GM18517 (cell line): ENCODE measurements around the gene KCNK4.
"Not testable (repeated sequence)": the region's sequence is repeated elsewhere in the genome, so short reads cannot be mapped to it uniquely, and the experiment has no call there.

ENCODE experiments used
- ATAC-seq: cut with Tn5 transposase; IDR thresholded peaks from one replicate; pipeline ENCODE4 v1.9.1; 2021; ENCODE audit warnings: mild to moderate bottlenecking, moderate library complexity; ENCODE audit not compliant: unreplicated experiment

Gene KCNK4

DNA sequence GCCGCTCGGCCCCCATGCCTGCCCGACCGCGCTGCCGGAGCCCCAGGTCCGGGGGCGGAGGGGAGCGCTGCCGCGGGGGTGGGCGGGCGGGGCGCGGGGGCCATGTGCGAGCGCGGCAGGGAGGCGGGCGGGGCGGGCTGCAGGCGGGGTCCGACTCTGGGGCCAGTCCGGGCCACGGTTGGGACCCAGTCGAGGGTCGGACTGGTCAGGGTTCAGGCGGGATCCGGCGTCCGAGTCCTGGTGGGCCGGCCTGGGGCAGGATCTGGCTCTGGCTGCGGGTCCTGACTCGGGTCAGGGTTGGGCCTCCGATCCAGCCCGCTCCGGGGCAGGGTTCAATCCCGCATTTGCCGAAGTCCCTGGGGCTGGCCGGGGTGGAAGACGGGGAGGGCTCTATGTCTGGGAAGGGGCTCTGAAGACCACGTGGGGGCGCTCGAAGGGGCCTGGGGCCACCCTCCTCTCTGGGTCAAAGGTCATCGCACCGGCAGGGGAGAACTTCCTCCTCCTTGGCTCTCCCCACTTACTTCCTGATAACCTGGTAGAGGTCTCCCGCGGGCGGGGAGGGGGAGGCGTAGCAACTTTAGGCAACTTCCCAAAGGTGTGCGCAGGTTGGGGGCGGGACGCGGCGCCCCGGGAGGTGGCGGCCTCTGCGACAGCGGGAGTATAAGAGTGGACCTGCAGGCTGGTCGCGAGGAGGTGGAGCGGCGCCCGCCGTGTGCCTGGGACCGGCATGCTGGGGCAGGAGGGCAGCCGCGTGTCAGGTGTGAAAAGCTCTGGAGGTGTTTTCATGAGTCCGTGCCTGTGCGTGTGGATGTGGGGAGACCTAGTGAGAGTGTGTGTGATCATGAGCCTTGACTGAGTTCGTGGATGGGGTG lies 14.8 kb downstream of the KCNK4 start:
- ATAC-seq = peak; percentile 31

DNA sequence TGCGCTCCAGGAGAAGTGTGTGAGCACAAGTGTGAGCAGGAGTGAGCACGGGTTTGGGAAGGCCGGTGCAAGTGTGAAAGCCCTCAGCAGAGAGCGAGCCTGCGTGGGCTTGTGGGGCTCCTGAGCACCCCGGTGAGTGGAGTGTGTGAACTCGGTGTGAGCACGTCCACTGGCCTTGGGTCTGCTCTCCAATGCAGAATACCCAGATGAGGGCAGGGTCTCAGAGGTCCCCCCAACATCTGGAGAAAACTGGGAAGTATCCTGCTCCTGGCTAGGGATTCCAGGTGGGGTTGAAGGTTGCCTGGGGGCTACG lies 15.4 kb downstream of the KCNK4 start:
- ATAC-seq = no peak

DNA sequence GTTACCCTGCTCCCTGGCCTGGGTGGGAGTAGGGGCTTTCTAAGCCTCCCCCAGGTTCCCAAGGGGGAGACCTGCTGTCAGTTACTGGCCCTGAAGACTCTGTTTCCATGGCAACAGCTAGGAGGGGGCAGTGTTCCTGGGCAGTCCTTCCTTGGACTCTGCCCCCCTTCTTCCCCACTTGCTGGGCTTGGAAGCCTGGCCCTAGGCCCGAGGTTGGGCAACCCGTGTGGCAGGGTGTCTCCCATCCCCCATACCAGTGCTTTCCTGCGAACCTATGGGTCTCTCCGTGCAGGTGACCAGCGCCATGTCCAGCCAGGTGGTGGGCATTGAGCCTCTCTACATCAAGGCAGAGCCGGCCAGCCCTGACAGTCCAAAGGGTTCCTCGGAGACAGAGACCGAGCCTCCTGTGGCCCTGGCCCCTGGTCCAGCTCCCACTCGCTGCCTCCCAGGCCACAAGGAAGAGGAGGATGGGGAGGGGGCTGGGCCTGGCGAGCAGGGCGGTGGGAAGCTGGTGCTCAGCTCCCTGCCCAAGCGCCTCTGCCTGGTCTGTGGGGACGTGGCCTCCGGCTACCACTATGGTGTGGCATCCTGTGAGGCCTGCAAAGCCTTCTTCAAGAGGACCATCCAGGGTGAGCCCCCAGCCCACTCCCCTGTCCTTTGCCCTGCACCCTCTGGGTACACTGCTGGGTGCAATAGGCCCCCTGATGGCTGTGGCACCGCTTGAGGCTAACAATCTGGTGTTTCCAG lies 15.9 kb downstream of the KCNK4 start:
- ATAC-seq = no peak

DNA sequence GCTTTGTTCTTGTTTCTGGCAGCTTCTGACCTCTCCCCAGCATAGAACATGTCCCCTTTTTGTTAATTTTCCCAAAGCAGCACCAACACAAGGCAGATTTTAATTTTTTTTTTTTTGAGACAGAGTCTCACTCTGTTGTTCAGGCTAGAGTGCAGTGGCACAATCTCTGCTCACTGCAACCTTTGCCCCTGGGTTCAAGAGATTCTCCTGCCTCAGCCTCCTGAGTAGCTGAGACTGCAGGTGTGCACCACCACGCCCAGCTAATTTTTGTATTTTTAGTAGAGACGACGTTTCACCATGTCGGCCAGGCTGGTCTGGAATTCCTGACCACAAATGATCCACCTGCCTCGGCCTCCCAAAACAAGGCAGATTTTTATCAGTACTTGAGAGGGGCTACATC lies 16.7 kb downstream of the KCNK4 start:
- not testable (repeated sequence) for ATAC-seq

DNA sequence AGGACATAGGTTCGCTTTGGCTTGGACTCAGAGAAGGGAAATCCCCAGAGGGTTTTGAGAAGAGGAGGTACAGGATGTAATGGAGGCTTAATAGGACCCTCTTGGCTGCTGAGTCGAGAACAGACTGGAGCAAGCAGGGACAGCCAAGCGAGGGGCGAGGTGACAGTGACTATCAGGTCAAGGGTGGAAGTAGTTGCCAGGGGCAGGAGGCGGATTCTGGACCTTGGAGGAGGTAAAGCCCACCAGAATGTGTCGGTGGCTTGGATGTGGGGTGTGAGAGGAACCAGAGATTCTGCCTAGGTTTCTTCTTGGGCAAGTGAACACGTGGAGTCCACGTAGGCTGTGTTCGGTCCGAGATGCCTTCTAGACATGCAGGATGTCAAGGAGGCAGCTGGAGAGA lies 21.8 kb downstream of the KCNK4 start:
- no peak for ATAC-seq

DNA sequence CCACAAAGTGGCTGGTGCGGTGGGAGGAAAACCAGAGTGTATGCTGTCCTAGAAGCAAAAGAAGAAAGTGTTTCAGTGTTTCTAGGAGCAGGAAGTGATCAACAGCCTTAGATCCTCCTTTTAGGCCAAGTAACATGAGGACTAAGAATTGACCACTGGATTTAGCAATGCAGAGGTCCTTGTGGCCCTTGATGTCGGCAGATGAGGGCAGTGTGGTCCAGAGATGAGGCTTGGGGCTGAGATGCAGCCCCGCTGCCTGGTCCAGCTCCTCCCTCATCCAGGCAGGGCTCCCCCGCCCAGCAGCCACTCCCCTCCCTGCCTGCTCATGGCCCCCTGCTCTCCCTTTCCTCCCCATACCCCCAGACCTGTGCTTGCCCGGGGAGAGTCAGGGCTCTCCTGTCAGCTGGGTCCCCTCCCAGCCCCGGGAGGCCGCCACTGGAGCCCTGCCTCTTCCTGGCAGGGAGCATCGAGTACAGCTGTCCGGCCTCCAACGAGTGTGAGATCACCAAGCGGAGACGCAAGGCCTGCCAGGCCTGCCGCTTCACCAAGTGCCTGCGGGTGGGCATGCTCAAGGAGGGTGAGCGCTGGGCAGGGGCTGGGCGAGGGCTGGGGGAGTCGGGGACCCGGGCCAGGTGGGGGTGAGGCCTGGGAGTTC lies 22.5 kb downstream of the KCNK4 start:
- no peak for ATAC-seq

DNA sequence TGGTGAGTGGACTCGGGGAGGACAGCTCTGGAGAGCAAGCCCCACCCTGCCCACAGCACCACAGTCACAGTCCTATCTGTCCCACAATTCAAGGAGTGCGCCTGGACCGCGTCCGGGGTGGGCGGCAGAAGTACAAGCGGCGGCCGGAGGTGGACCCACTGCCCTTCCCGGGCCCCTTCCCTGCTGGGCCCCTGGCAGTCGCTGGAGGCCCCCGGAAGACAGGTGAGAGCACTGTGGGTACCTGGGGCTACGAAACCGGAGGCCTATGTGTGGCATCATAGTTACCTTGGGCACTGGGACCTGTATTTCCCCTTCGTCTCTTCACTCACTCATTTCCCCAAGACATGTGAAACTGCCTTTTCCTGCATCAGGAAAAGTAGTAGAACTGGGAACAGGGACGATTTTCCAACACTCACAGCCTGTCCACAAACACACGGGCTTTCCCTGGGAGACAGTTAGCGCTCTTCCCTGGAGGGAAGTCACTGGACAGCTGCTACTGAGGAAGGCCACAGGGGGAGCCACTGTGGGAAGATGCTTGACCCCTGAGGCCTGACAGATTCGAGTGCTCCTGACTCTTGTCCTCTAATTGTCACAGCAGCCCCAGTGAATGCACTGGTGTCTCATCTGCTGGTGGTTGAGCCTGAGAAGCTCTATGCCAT lies 23.2 kb downstream of the KCNK4 start:
- ATAC-seq = no peak

DNA sequence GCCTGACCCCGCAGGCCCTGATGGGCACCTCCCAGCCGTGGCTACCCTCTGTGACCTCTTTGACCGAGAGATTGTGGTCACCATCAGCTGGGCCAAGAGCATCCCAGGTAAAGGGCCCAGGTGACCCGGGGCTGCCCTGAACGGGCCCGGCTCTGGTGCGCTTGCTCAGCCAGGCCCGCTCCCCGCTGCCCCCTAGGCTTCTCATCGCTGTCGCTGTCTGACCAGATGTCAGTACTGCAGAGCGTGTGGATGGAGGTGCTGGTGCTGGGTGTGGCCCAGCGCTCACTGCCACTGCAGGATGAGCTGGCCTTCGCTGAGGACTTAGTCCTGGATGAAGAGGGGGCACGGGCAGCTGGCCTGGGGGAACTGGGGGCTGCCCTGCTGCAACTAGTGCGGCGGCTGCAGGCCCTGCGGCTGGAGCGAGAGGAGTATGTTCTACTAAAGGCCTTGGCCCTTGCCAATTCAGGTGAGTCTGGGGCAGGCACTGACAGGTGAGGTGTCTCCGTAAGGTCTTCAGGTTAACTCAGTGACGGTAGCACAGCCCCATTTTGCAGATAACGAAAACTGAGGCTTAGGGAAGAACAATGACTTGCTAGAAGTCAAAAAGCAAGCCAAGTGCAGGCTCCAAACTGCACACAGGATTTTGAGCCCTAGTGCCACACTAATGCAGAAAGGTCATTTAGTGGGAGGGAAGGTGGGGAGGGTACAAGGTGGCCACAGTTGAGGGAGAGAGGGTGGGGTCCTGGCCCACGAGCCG lies 23.9 kb downstream of the KCNK4 start:
- ATAC-seq = no peak

DNA sequence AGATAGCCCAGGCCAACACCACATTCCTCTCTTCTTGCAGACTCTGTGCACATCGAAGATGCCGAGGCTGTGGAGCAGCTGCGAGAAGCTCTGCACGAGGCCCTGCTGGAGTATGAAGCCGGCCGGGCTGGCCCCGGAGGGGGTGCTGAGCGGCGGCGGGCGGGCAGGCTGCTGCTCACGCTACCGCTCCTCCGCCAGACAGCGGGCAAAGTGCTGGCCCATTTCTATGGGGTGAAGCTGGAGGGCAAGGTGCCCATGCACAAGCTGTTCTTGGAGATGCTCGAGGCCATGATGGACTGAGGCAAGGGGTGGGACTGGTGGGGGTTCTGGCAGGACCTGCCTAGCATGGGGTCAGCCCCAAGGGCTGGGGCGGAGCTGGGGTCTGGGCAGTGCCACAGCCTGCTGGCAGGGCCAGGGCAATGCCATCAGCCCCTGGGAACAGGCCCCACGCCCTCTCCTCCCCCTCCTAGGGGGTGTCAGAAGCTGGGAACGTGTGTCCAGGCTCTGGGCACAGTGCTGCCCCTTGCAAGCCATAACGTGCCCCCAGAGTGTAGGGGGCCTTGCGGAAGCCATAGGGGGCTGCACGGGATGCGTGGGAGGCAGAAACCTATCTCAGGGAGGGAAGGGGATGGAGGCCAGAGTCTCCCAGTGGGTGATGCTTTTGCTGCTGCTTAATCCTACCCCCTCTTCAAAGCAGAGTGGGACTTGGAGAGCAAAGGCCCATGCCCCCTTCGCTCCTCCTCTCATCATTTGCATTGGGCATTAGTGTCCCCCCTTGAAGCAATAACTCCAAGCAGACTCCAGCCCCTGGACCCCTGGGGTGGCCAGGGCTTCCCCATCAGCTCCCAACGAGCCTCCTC lies 24.8 kb downstream of the KCNK4 start:
- ATAC-seq = not testable (repeated sequence)

DNA sequence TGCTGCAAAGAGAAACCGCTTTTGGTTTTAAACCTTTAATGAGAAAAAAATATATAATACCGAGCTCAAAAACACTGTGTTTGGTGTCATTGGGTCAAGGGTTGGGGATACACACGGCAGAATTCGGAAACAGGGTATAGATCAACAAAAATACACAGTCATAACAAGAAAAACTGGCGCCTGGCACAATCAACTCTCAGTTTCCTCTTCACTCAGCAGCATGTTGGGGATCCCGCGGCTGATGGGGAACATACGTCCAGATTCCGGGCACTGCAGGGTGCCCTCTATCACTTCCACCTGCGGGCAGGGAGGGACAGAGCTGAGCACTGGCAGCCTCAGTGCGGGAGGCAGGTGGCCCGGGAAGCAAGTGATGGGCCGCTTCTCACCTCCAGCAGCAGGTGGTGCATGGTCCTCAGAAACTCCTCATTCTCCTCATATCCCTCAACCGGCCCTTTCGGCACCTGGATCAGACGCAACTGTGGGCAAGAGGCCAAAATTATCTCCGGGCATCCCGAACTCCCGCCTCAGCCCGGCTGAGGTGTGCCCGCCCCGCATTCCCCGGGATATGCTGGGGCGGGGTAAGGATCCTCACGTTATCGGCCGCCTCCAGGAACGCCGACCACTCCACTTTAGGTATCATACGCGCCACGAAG lies 25.7 kb downstream of the KCNK4 start:
- ATAC-seq = peak; percentile 11

DNA sequence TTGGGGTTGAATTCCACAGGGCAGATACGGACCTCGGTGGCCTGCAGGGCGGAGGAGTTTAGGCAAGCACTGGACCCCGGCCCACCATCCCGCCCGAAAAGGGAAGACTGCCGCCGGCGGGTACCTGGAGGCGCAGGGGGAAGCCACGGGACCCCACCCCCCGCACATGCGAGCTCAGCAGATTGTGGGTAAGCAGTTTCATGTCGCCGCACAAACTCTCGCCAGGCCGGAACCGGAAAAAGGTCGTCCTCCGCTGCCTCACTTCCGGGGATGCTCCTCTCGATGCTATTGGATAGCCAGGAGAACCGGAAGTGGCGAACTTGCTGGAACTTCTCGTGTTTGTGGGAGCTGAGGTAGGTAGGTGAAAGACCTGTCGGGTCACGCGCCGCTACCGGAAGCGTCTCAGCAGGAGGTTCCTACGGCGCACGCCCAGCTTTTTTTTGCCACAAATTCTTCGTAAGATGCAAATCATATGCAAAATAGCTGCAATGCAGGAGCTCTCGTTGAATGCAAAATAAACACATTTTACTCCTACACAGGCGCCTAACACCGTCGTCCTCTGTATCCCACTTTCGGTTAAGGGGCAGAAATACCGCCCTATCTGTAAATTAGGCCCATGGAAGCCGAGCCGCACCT lies 26.3 kb downstream of the KCNK4 start, which contains the start of gene TRMT112:
Gene TRMT112 (minus strand): TSS at position 235 of the 636 bp plus-strand sequence. CDS start 33 bp downstream, at position 202.
- peak; percentile 62 for ATAC-seq

DNA sequence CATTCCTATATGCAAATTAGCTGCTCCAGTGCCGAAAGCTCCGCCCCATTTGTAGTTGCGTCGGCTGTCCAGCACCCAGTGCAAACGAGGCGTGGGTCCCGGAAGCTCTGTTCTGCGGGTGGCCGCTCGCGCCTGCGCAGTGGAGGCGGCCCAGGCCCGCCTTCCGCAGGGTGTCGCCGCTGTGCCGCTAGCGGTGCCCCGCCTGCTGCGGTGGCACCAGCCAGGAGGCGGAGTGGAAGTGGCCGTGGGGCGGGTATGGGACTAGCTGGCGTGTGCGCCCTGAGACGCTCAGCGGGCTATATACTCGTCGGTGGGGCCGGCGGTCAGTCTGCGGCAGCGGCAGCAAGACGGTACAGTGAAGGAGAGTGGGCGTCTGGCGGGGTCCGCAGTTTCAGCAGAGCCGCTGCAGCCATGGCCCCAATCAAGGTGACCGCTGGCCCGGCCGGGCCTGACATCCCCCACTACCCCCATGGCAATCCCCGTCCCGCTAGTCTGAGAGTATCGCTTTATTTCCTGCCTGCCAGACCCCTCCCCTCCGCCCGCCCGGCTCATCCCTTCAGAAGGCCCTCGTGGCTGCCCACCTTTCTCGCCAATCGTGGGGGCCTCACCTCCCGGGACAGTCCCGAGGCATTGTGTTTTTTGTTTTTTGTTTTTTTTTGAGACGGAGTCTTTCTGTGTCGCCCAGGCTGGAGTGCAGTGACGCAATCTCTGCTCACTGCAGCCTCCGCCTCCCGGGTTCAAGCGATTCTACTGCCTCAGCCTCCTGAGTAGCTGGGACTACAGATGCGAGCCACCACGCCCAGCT lies 27.1 kb downstream of the KCNK4 start, which contains the start of gene PRDX5:
Gene PRDX5 (plus strand): TSS at position 161 of the 805 bp plus-strand sequence. CDS start 95 bp downstream, at position 256.
- ATAC-seq = peak; percentile 69

DNA sequence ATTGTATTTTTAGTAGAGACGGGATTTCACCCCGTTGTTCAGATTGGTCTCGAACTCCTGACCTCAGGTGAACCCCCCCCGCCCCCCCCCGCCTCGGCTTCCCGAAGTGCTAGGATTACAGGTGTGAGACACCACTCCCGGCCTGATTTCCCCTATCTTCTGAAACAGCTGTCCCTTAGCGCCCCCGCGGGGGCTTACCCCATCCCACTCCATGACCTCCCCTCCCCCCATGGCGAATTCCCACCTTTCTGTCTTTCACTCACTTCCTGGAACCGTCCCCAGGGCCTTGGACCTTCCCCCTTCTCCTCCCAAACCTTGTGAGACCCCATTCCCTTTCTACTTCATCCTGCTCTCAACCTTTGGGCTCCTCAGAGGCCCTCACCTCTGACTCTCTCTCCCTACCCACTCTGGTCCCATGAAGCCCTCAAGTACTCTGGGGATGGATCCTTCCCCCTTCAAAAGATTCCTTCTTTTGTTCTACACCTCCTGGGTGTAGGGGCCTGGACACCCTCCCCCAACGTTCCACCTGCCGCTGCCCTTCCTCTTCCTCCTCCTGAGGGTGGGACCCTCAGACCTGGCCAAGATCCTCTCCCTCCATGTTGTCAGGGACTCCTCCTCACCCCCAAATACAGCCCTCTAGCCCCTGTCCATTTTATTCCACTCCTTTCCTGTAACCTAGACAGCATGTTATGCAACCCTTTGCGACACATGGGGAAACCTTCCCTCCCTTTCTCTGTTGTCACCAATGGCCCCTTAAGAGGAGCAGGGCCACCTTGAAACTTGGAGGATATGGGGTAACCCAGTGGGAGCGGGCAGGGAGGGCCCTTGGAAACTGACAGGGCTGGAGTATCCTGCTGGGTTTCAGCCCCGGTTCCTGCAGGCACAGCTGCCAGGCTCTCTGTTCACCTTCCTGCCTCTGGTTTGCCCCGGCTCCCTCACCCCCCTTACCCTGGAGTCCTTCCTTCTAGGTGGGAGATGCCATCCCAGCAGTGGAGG lies 28.0 kb downstream of the KCNK4 start:
- no peak for ATAC-seq

DNA sequence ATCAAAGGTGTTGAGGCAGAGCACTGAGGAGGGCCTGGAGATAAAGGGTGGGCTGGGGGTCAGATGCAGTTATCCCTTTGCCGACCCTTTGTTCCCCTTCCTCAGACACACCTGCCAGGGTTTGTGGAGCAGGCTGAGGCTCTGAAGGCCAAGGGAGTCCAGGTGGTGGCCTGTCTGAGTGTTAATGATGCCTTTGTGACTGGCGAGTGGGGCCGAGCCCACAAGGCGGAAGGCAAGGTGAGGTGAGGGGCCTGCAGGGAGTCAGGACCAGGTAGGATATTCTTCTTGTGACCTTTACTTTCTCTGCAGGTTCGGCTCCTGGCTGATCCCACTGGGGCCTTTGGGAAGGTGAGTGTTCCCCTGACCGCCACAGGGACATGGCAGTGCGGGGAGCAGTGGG lies 29.5 kb downstream of the KCNK4 start:
- ATAC-seq = no peak

DNA sequence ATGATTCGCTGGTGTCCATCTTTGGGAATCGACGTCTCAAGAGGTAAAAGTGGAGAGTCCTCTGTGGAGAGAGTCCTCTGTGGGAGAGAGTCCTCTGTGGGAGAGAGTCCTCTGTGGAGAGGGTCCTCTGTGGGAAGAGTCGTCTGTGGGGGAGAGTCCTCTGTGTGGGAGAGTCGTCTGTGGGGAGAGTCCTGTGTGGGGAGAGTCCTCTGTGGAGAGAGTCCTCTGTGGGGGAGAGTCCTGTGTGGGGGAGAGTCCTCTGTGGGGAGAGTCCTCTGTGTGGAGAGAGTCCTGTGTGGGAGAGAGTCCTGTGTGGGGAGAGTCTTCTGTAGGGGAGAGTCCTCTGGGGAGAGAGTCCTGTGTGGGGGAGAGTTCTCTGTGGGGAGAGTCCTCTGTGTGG lies 29.9 kb downstream of the KCNK4 start:
- ATAC-seq = no peak

DNA sequence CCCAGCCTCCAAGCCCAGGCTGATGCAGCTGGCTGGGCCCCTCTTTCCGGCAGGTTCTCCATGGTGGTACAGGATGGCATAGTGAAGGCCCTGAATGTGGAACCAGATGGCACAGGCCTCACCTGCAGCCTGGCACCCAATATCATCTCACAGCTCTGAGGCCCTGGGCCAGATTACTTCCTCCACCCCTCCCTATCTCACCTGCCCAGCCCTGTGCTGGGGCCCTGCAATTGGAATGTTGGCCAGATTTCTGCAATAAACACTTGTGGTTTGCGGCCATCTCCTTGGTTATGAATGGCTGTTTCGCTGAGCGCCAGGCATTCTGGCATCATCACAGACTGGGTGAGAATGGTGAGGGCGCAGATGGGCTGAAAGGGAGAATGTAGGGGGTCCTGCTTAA lies 30.4 kb downstream of the KCNK4 start:
- no peak for ATAC-seq
